Measurements from ENCODE around the gene SNX27. TPM values are rescaled to one million over a fixed set of nuclear protein-coding genes. Genes with fewer than 3 reads are reported as not detected.

The SNX27 gene
- total RNA-seq, result 27.9 and 29.6 TPM in 2 replicates
- 17.3 TPM for polyA plus RNA-seq (2012)

- peak; percentile 95 for DNase-seq (ENCODE audit: low read depth)
Measured at GRCh38 chr1:151611832-151612500, at the start of gene SNX27. Gene SNX27 (plus strand): TSS chr1:151612050. CDS start chr1:151612202, 152 bp downstream.

DNA sequence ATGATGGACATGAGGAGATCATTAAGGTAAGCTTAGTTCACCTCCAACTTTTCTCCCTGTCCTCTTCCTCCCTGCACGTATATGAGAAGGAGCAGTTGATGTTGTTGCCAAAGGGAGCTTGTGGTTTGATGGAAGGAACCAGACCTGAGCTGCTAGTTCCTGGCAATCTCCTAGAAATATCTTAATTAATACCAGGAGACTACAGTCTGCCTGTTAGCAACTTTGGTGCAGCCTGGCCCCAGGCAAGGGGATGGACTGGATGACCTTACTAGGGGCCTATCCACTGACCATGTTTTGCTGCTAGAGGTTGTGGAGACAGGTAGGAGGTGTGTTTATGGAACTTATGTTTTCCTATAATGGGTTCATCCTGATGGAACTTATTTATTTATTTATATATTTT lies 49.2 kb upstream of the SNX27 start:
- no peak for DNase-seq (ENCODE audit: low read depth)

DNA sequence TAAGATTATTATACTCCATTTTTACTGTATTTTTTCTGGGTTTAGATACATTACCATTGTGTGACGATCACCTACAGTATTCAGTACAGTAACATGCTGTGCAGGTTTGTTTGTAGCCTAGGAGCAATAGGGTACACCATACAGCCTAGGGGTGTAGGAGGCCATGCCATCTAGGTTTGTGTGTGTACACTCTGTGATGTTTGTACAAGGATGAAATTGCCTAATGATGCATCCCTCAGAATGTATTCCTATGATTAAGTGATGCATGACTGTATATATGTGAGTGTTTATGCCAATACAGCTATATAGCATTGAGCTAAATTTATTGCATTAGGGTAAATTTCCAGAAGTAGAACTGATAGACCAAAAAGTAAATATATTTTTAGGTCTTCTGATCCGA lies 48.5 kb upstream of the SNX27 start:
- no peak for DNase-seq (ENCODE audit: low read depth)

DNA sequence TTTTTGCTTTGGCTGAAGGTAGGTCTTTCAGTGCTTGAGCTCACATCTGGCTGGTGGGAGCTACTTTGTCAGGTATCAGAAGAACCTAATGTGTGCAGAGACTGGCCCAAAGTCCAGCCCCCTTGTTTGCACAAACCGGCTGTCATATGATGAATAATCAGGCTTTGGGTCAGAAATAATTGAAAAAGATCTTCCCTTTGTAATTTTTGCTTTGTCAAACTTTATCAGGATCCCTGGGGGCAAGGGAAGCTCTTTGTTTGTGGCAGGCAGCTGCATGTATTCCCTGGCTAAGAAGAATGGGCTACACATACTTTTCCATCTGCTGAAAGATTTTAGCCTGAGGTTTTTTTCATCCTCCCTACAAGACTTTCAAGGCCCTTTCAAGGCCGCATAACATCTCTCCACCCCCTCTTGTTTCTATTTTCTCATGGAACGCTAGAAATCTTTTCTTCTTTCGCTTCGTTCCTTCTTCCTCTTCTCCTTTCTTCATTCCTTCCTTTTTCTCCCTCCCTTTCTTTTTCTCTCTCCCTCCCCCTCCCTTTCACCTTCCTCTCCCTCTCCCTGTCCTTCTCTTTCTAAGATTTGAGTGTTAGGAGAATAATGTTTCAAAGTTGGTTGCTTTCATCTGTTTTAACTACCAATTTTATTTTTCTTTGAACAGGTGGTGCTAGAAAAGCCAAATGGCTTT lies 46.2 kb upstream of the SNX27 start:
- DNase-seq (ENCODE audit: low read depth), result no peak

DNA sequence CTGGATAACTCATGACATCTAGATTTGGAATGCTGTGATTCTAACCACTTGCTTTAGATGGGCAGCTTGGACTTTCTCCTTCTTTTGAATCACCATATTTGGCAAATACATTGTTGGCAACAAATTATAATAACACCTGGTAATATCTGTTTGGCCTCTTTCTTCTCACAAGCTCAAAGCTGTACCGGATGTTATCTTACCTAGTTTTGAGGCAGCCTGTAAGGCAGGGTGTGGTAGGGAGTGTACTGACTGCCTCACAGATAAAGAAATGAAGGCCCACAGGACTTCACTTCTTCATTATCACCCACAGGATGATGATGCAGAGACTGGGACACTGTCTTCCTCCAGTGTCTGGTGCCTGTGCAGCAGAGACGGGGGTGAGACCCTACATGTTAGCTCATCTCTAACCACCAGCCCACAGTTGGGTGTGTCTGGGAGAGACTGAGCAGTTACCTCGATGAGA lies 43.2 kb upstream of the SNX27 start:
- no peak for DNase-seq (ENCODE audit: low read depth)

- DNase-seq (ENCODE audit: low read depth), result no peak
Measured at GRCh38 chr1:151570819-151571218, 41.0 kb upstream of the SNX27 start.

- DNase-seq (ENCODE audit: low read depth), result peak; percentile 51
Measured at GRCh38 chr1:151574575-151575529, 37.0 kb upstream of the SNX27 start.

GRCh38 chr1:151577173-151577572 lies 34.7 kb upstream of the SNX27 start:
- DNase-seq (ENCODE audit: low read depth), result no peak

DNA sequence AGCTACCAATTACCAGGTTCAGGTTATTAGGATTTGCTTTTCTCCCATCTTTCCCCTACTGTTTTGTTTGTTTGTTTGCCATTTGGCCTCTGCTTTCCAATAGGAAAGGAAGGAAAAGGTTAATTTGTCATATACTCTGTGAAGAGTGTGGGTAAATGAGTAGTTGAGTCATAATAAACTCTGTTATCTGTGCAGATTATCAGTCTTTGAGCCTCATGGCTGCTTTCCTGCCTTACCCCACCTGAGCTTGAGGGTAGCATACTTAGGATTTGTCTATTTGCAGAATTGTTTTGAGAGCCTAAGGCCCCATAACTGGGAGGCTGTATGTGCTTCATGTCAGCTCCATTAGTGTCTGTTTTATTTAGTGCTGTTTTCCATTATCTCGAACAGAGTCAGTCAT lies 32.9 kb upstream of the SNX27 start:
- no peak for DNase-seq (ENCODE audit: low read depth)

- peak; percentile 58 for DNase-seq (ENCODE audit: low read depth)
Measured at GRCh38 chr1:151579436-151580225, 32.2 kb upstream of the SNX27 start.

GRCh38 chr1:151581451-151581850 lies 30.4 kb upstream of the SNX27 start:
- peak; percentile 55 for DNase-seq (ENCODE audit: low read depth)

- DNase-seq (ENCODE audit: low read depth), result no peak
Measured at GRCh38 chr1:151581921-151582320, 29.9 kb upstream of the SNX27 start.

- peak; percentile 71 for DNase-seq (ENCODE audit: low read depth)
Measured at GRCh38 chr1:151583796-151584195, 28.1 kb upstream of the SNX27 start.

GRCh38 chr1:151584278-151584677 lies 27.6 kb upstream of the SNX27 start:
- peak; percentile 52 for DNase-seq (ENCODE audit: low read depth)

DNA sequence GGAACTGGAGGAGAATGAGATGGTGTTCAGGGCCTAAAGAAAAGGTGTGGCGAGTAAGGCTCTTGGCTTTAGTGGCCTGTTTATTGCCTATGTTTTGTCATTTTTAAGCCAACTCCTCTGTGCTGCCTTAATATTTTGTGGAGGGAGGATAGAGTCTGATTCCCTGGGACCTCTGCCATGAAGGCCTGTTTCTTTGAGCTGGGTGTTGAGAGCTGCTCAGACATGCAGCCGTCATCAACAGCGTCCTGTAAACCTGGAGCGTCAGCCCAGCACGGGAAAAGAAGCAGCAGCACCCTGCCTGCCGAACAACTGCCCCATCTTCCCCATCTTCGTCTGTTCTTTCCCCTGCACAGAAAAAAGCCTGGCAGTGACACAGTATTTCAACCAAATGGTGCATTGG lies 27.1 kb upstream of the SNX27 start:
- no peak for DNase-seq (ENCODE audit: low read depth)

DNA sequence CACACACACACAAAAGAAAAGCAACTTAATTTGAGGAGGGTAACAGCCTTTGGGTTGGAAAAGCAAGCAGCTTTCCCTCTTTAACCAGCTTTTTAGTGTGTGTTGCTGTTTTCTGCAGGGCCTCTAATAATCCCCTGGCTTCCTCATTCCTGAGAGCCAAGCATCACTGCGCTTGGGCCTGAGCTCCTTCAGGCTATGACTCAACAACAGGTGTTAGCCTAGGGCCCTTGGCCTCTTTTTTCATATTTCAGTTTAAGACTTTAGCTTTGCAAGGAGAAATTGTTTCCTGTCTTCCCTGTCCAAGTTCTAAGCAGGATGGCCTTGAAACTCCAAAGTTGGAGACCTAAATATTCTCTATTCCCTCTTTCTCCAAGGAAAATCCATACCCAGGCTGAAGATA lies 26.2 kb upstream of the SNX27 start:
- DNase-seq (ENCODE audit: low read depth), result peak; percentile 82

- DNase-seq (ENCODE audit: low read depth), result no peak
Measured at GRCh38 chr1:151590961-151591360, 20.9 kb upstream of the SNX27 start.

GRCh38 chr1:151593730-151594129 lies 18.1 kb upstream of the SNX27 start:
- no peak for DNase-seq (ENCODE audit: low read depth)

GRCh38 chr1:151594143-151594625 lies 17.7 kb upstream of the SNX27 start:
- no peak for DNase-seq (ENCODE audit: low read depth)

DNA sequence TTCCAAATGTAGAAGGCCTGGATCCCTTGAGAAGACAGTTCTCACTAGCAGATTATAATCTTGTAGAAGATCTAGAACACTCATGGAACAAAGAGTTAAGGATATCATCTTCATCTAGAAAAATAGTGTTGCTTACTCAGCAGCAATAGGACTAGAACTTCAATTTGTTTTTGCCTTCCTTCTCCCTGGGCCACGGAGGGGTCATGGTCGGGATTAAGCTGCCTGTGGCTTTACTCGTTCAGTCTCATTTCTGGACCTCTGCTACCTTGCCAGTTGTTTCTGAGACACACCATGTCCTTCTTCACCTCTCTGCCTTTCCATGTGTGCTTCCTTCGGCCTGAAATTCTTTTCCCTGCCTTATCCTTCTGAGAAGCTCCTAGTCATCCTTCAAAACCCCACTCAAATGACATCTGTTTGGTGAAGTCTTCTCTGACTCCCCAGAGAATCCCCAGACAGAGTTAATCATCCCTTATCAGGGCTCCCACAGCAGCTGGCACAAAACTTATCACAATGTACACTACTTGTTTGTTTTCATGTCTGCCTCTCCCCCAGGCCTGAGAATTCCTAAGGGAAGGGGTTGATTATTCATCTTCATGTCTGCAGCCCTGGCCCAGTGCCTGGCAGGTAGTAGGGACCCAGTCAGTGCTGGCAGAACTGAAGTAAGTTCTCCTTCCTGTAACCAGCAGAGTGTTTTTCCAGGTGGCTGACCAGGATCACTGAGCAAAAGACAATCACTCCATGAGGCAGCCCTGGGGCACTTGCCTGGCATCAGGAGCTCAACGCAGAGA lies 15.5 kb upstream of the SNX27 start:
- no peak for DNase-seq (ENCODE audit: low read depth)
